ENCODE measurements around the gene DGCR8. TPM values are rescaled to one million over a fixed set of nuclear protein-coding genes. Genes with fewer than 3 reads are reported as not detected.

The DGCR8 gene
- total RNA-seq, 1 donor from 2014 or later, result 30.5 TPM

DNA sequence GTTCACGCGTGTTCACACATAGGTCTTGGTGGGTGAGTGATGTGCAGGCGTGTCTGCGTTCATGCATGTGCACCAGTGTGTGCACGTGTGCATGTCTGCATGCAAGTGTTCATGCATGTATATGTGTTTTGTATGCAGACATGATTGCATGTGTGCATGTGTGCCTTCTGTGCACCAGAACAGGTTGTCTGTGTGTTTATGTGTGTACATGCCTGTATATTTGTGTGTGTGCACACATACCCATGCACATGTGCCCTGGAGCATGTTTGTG, 56.5 kb downstream of the DGCR8 start:
- H3K27me3 ChIP-seq (ENCODE audit: control insufficient read depth, insufficient read depth, low read length), result no peaks in the 10 kb centered on the region
- FAIRE-seq (peak; percentile 98), DNase-seq (ENCODE audit: low read depth) (no peak)
- no peak for TF ChIP-seq CTCF (IDR thresholded peaks at IDR 0.05; ENCODE audit: insufficient read depth, low read length, severe bottlenecking)
- no peak overlapping the region for H3K4me3 ChIP-seq (ENCODE audit: low read depth, low read length)
- H3K36me3 ChIP-seq (ENCODE audit: control insufficient read depth, insufficient read depth, low read length), result peaks cover 6% of the 10 kb centered on the region

- DNase-seq (ENCODE audit: low read depth), result no peak
- Histone ChIP-seq H3K27me3 (ENCODE audit: control insufficient read depth, insufficient read depth, low read length) (no peaks in the 10 kb centered on the region), H3K36me3 (ENCODE audit: control insufficient read depth, insufficient read depth, low read length) (peaks cover 6% of the 10 kb centered on the region), H3K4me3 (ENCODE audit: low read depth, low read length) (no peak overlapping the region)
- no peak for TF ChIP-seq CTCF (IDR thresholded peaks at IDR 0.05; ENCODE audit: insufficient read depth, low read length, severe bottlenecking)
- no peak for FAIRE-seq
These were observed 57.1 kb downstream of the DGCR8 start for GRCh38 chr22:20137113-20137512.

DNA sequence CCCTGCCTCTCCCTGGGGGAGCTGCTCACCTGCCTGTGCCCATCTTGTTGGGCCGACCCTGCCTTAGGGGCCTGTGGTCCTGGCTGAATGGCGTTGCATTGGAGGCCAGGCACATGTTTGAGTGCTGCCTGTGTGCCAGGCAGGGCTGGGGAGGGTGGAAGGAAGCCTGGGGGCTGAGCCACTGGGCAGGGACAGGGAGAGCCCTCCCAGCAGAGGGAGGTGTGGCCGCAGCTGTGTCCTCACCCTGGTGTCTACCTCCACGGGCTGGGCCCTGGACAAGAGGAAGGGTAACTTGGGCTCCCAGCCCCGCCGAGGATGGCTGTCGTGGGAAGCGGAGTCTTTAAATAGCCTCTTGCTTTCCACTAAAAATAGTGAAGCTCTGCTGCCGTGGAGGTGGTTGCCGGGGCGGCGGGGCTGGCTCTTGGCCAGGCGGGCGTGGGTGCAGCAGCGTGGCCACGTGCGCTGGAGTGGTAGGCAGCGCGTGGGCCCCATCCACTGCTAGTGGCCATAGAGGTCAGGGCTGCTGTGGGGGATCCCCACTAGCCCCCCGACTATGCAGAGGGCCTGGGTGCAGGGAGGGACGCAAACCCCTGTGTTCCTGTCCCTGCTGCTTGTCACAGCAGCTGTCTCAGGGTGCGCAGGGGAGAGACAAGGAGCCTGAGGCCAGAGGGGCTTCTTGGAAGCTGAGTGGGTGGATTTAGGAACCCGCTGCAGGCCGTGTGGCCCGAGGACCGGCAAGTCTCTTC, 57.8 kb downstream of the DGCR8 start:
- no peaks in the 10 kb centered on the region for H3K27me3 ChIP-seq (ENCODE audit: control insufficient read depth, insufficient read depth, low read length)
- no peak overlapping the region for H3K4me3 ChIP-seq (ENCODE audit: low read depth, low read length)
- DNase-seq (ENCODE audit: low read depth) (no peak), FAIRE-seq (no peak)
- no peak for TF ChIP-seq CTCF (IDR thresholded peaks at IDR 0.05; ENCODE audit: insufficient read depth, low read length, severe bottlenecking)
- peaks cover 8% of the 10 kb centered on the region for H3K36me3 ChIP-seq (ENCODE audit: control insufficient read depth, insufficient read depth, low read length)

GRCh38 chr22:20138417-20138738, 58.3 kb downstream of the DGCR8 start:
- Histone ChIP-seq H3K27me3 (ENCODE audit: control insufficient read depth, insufficient read depth, low read length) (no peaks in the 10 kb centered on the region), H3K4me3 (ENCODE audit: low read depth, low read length) (no peak overlapping the region), H3K36me3 (ENCODE audit: control insufficient read depth, insufficient read depth, low read length) (peaks cover 9% of the 10 kb centered on the region)
- TF ChIP-seq CTCF (IDR thresholded peaks at IDR 0.05; ENCODE audit: insufficient read depth, low read length, severe bottlenecking), result no peak
- FAIRE-seq, result no peak
- no peak for DNase-seq (ENCODE audit: low read depth)

DNA sequence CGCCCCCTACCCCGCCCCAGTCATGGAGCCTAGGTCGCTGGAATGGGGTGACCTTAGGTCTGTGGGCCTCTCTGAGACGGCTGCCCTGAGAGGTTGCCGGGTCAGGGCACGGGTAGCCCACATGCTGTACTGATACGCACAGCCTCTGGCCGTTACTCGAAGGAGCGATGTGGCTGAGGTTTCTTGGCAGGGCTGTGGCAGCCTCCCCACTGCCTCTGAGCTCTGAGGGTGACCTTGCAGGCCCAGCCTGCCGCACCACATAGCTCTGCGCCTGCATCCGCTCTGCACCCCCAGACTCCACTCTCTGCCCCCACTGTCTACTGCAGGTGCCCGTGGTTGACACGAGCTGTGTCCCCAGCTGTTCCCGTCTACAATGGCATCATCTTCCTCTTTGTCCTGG, 58.8 kb downstream of the DGCR8 start:
- no peak for FAIRE-seq
- no peak overlapping the region for H3K4me3 ChIP-seq (ENCODE audit: low read depth, low read length)

More for the DNA sequence above, 58.8 kb downstream of the DGCR8 start:
- no peak for TF ChIP-seq CTCF (IDR thresholded peaks at IDR 0.05; ENCODE audit: insufficient read depth, low read length, severe bottlenecking)
- no peak for DNase-seq (ENCODE audit: low read depth)
- no peaks in the 10 kb centered on the region for H3K27me3 ChIP-seq (ENCODE audit: control insufficient read depth, insufficient read depth, low read length)
- H3K36me3 ChIP-seq (ENCODE audit: control insufficient read depth, insufficient read depth, low read length), result peaks cover 9% of the 10 kb centered on the region
